ENCODE data around the gene MYL12B.

GRCh38 chr18:3226048-3226447, 35.9 kb upstream of the MYL12B start:
- TF ChIP-seq CTCF (IDR thresholded peaks at IDR 0.05) (no peak), POLR2A (IDR thresholded peaks at IDR 0.05) (no peak)

Data from adrenal gland (tissue), 5 donors.